Mesothelial cell of epicardium (in vitro differentiated cells): ENCODE results near the gene DOCK2. TPM values are rescaled to one million over a fixed set of nuclear protein-coding genes. Genes with fewer than 3 reads are reported as not detected.

Experiments used
- DNase-seq, 2 experiments: peaks; one replicate each; pipeline ENCODE4 v3.0.0; 2021; ENCODE audit warnings: low spot score in 2 of 2; ENCODE audit not compliant: unreplicated experiment in 2 of 2
- H3K27ac Mint-ChIP-seq: 2 replicates; pipeline ENCODE4 v1.8.0; 2021; ENCODE audit warnings: mixed read lengths
- H3K27me3 Mint-ChIP-seq: 2 replicates; pipeline ENCODE4 v1.8.0; 2021; ENCODE audit warnings: low read depth, mixed read lengths
- H3K36me3 Mint-ChIP-seq: 2 replicates; pipeline ENCODE4 v1.8.0; 2021; ENCODE audit warnings: mixed read lengths
- H3K4me1 Mint-ChIP-seq: 2 replicates; pipeline ENCODE4 v1.8.0; 2021; ENCODE audit warnings: mixed read lengths
- H3K4me3 Mint-ChIP-seq: 2 replicates; pipeline ENCODE4 v1.8.0; 2021; ENCODE audit warnings: mild to moderate bottlenecking, moderate library complexity, mixed read lengths
- H3K9me3 Mint-ChIP-seq: 2 replicates; pipeline ENCODE4 v1.8.0; 2021; ENCODE audit warnings: mixed read lengths
- CTCF ChIP-seq: fragments of 200-600 bp; sonication (generic); IDR thresholded peaks from one replicate; pipeline ENCODE4 v1.5.0; 2021; ENCODE audit warnings: antibody characterized with exemption; ENCODE audit not compliant: unreplicated experiment
- total RNA-seq: library from RNA; stranded (reverse); gene quantifications from 3 replicates; pipeline ENCODE4 v1.2.1, GENCODE V29; 2021

DOCK2 gene
- total RNA-seq, 1 donor from 2014 or later: 0.25 TPM

- H3K27ac Mint-ChIP-seq: no peak overlapping the region
- H3K4me3 Mint-ChIP-seq: no peak overlapping the region
- TF ChIP-seq CTCF: no peak
- H3K27me3 Mint-ChIP-seq: peaks cover 1% of the 10 kb centered on the region
- DNase-seq: no peak
- H3K36me3 Mint-ChIP-seq: no peaks in the 10 kb centered on the region
- H3K4me1 Mint-ChIP-seq: no peaks in the 10 kb centered on the region
- H3K9me3 Mint-ChIP-seq: peaks cover 12% of the 10 kb centered on the region
Observed at GRCh38 chr5:170115925-170116324, 478.9 kb downstream of the DOCK2 start.

- TF ChIP-seq CTCF: no peak
- DNase-seq: no peak
- Mint-ChIP-seq H3K4me1 (no peaks in the 10 kb centered on the region), H3K4me3 (no peak overlapping the region), H3K27ac (no peak overlapping the region), H3K36me3 (no peaks in the 10 kb centered on the region), H3K27me3 (peaks cover 1% of the 10 kb centered on the region), H3K9me3 (peaks cover 12% of the 10 kb centered on the region)
Observed at GRCh38 chr5:170117736-170118135, 480.7 kb downstream of the DOCK2 start.

- no peak overlapping the region for H3K4me3 Mint-ChIP-seq
- peaks cover 1% of the 10 kb centered on the region for H3K27me3 Mint-ChIP-seq
- H3K27ac Mint-ChIP-seq: no peak overlapping the region
- H3K36me3 Mint-ChIP-seq: no peaks in the 10 kb centered on the region
- H3K9me3 Mint-ChIP-seq: peaks cover 8% of the 10 kb centered on the region
- peaks cover 8% of the 10 kb centered on the region for H3K4me1 Mint-ChIP-seq
- no peak for TF ChIP-seq CTCF
- DNase-seq: no peak
Observed at GRCh38 chr5:170120576-170120975, 483.5 kb downstream of the DOCK2 start.

- TF ChIP-seq CTCF: no peak
- Mint-ChIP-seq H3K4me1 (peaks cover 8% of the 10 kb centered on the region), H3K9me3 (peaks cover 12% of the 10 kb centered on the region), H3K36me3 (peaks cover 7% of the 10 kb centered on the region), H3K4me3 (no peak overlapping the region), H3K27ac (no peak overlapping the region), H3K27me3 (peaks cover 1% of the 10 kb centered on the region)
- DNase-seq: no peak
Observed at GRCh38 chr5:170121321-170121720, 484.2 kb downstream of the DOCK2 start.

- no peak for TF ChIP-seq CTCF
- peaks cover 8% of the 10 kb centered on the region for H3K4me1 Mint-ChIP-seq
- H3K9me3 Mint-ChIP-seq: peaks cover 41% of the 10 kb centered on the region
- H3K36me3 Mint-ChIP-seq: peaks cover 13% of the 10 kb centered on the region
- H3K27ac Mint-ChIP-seq: no peak overlapping the region
- no peak overlapping the region for H3K4me3 Mint-ChIP-seq
- H3K27me3 Mint-ChIP-seq: no peaks in the 10 kb centered on the region
- no peak for DNase-seq
Observed at GRCh38 chr5:170126061-170126460, 489.0 kb downstream of the DOCK2 start.

- DNase-seq: no peak
- no peaks in the 10 kb centered on the region for H3K27me3 Mint-ChIP-seq
- peaks cover 8% of the 10 kb centered on the region for H3K4me1 Mint-ChIP-seq
- no peak overlapping the region for H3K4me3 Mint-ChIP-seq
- peaks cover 13% of the 10 kb centered on the region for H3K36me3 Mint-ChIP-seq
- TF ChIP-seq CTCF: no peak
- H3K9me3 Mint-ChIP-seq: peaks cover 41% of the 10 kb centered on the region
- no peak overlapping the region for H3K27ac Mint-ChIP-seq
Observed at GRCh38 chr5:170126626-170127025, 489.6 kb downstream of the DOCK2 start.
